Dermis blood vessel endothelial cell (primary cell): ENCODE results near the gene NRL. TPM values are rescaled to one million over a fixed set of nuclear protein-coding genes. Genes with fewer than 3 reads are reported as not detected.

Source experiments
- DNase-seq: peaks from one replicate; pipeline ENCODE4 v3.0.0; 2010
- total RNA-seq: library from RNA; depleted of rRNA; stranded (reverse); fragments of >200 nt; gene quantifications from 2 replicates; pipeline ENCODE4 v1.2.3, GENCODE V29; 2014

Gene NRL
- 0.88 and 2.6 TPM in 2 replicates for total RNA-seq

DNA sequence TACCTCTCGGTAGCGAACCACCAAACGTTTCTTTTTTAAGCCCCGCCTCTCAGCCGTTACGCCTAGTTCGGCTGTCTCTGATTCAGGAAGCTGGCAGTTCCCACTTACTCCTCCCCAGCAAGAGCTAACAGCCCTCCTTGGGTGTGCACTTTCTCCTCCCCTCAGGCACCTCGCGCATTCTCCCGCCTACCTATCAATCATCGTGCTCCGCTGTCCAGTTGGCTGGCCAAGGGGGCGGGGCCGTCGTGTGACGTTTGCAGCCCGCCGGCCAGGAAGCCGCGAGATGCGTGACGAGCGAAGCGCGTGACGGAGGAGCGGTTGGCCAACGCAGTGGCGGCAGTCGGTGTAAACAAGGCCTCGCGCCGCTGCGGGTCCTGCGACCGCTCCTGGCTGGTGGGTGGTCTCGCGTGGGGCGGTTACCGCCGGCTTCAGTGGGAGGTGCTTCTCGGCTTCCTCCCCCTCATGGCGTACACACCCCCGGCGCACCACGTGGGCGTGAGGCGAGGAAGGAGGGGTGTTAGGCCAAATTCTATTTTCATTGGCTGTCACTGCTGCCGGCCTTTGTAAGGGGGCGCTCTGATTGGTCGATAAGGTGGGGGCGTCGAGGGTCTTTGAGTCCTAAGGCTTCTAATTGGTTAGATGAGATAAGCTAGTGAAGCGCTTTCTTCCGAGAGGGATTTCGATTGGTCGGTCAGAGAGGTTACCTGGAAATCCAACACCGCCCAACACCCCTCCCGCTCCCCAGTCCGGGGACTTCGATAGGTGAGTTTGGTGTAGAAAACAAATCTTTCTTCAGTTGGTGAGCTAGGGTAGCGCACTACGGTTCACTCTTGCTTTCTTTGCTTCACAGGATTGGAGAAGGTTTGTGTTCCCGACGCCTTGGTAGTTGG lies at the start of gene NRL, which contains the start of gene DCAF11:
Gene NRL, minus strand, starts transcription at position 418 of the 890 bp plus-strand sequence. CDS start 32,101 bp downstream, outside the sequence.
Gene DCAF11, plus strand, starts transcription at position 246 of the 890 bp plus-strand sequence. CDS start 818 bp downstream, outside the sequence.
- DNase-seq = peak; percentile 100

DNA sequence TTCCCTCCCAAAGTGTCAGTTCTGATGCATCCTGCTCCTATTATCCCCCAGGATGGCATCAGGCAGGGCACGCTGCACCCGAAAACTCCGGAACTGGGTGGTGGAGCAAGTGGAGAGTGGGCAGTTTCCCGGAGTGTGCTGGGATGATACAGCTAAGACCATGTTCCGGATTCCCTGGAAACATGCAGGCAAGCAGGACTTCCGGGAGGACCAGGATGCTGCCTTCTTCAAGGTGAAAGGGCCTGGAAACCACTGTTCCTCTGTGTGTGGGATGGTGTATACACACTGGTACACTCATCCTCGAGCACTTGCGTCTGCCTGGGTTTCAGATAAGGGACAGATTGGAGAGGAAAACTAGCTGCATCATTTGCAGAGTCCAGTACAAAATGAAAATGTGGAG lies 47.3 kb upstream of the NRL start:
- DNase-seq = peak; percentile 37

DNA sequence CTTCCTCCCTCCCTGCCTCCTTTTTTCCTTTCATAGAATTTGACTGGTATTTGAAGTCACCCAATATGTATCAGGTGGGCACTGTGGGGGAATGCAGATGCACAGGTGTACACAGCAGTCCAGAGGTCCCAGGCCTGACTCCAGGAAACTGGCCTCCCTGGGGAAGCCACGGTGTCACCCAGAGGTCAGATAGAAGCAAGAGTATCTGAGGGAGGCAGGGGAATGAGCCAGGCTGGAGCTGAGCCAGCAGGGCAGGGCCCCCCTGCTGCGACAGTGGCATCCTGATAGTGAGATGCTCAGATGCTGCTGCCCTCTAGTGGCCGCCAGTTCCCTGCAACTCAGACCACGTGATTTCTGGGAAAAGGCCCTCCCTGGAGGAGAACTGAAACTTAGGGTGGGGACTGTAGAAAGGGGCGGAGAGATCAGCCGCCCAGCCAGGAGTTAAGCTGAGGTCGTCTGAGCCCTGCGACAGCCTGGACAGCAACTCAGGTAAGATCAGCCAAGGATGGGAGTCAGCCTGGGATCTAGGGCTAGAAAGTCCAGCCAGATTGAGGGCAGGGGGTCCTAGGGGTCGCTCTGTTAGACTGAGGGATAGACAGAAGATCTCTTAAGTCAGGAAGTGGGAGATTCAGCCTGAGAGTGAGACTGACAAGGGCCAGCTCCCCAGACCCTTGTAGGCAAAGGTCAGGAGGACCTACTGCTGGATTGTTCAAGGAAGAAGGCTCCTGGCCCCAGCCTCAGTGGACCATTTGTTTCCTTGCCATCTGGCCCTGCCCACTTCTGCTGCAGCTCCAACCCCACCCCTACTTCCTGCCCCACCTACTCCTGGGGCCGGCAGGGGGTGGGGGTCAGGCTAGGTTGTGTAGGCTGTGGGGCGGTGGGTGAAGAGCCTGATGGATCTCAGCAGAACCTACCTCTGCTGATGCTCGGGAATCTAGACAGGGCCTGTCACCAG lies 46.4 kb upstream of the NRL start, which contains the start of gene IRF9:
Gene IRF9, plus strand, starts transcription at position 416 of the 955 bp plus-strand sequence. CDS start 880 bp downstream, outside the sequence.
- peak; percentile 97 for DNase-seq

DNA sequence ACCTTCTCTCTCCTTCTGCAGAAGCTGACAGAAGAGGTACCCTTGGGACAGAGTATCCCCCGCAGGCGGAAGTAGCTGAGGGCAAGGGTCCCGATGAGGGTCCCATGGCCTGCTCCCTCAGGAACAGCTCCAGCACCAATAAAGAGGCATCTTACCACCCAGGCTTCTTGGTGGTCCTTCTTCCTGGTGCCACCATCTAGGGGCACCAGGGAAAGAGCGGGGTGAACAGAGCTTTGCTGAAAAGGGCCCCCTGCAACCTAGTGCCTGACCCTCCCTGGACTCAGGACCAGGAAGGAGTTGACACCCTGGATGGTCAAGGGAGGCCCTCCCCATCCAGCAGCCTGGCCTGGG lies 45.7 kb upstream of the NRL start:
- no peak for DNase-seq

DNA sequence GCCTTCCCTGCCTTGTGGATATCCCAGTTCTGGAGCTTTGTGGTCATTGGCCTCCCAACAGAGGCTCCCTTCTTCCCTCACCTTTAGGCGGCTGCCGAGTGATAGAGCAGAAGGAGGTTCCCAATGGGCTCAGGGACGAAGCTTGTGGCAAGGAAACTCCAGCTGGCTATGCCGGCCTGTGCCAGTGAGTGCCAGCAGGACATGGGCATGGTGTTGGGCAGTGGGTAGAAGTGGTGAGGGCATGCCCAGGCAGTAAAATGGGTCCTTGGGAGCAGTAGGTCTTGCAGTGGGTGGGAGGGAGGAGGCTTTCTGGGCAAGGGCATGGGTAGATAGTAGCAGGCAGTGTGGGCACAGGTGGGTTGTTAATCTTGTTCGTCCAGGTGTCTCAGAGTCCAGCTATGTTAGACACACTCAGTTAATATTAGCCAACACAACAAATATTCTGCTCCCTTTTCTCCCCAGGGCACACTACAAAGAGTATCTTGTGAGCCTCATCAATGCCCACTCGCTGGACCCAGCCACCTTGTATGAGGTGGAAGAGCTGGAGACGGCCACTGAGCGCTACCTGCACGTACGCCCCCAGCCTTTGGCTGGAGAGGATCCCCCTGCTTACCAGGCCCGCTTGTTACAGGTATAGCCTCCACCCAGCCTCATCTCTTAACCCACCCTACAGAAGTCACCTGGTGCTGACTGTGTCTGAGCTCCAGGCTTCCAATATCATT lies 45.2 kb upstream of the NRL start:
- no peak for DNase-seq

DNA sequence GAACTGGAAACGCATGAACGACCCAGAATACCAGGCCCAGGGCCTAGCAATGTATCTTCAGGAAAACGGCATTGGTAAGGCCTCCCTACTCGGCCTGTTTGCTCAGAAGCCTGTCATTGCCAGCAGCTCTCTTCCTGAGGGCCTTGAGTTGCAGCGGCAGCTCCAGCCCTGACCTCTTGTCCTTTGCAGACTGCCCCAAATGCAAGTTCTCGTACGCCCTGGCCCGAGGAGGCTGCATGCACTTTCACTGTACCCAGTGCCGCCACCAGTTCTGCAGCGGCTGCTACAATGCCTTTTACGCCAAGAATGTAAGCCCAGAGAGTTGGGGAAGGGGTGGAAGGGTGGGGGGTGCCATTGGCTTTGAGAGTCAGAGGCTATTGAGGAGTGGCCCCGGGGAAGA lies 42.6 kb upstream of the NRL start:
- DNase-seq = no peak

- DNase-seq = no peak
Observed at GRCh38 chr14:24156840-24157239, 42.1 kb upstream of the NRL start.

- no peak for DNase-seq
Observed at GRCh38 chr14:24155100-24155499, 40.4 kb upstream of the NRL start.

DNA sequence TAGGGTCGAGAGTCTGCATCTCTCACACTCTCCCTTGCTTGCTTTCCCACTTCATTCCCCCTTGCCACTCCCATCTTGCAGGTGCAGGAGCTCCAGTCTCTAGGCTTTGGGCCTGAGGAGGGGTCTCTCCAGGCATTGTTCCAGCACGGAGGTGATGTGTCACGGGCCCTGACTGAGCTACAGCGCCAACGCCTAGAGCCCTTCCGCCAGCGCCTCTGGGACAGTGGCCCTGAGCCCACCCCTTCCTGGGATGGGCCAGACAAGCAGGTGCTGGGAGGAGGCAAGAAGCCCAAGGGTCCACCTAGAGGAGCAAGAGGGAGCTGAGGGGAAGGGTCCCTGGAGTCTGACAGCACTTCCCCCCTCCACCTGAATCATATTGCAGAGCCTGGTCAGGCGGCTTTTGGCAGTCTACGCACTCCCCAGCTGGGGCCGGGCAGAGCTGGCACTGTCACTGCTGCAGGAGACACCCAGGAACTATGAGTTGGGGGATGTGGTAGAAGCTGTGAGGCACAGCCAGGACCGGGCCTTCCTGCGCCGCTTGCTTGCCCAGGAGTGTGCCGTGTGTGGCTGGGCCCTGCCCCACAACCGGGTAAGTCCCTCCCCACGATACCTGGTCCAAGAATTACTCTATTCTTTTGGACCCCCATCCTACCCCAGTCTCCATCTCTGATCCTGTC lies 36.8 kb upstream of the NRL start:
- no peak for DNase-seq

GRCh38 chr14:24150993-24151392 lies 36.2 kb upstream of the NRL start:
- no peak for DNase-seq

GRCh38 chr14:24150567-24150966 lies 35.8 kb upstream of the NRL start:
- no peak for DNase-seq

GRCh38 chr14:24150061-24150460 lies 35.3 kb upstream of the NRL start:
- no peak for DNase-seq

GRCh38 chr14:24149302-24149969 lies 34.7 kb upstream of the NRL start:
- no peak for DNase-seq

GRCh38 chr14:24147761-24148428 lies 33.1 kb upstream of the NRL start:
- no peak for DNase-seq

- DNase-seq = peak; percentile 98
Observed at GRCh38 chr14:24146978-24147760, 32.4 kb upstream of the NRL start, which contains the start of gene RNF31. TSS of gene RNF31 (plus strand) at chr14:24147498. CDS start at chr14:24147699, 201 bp downstream.

- DNase-seq = peak; percentile 98
Observed at GRCh38 chr14:24146453-24146977, 31.8 kb upstream of the NRL start, which contains the start of gene PSME2. TSS of gene PSME2 (minus strand) at chr14:24146610. CDS start at chr14:24146581, 29 bp downstream.

DNA sequence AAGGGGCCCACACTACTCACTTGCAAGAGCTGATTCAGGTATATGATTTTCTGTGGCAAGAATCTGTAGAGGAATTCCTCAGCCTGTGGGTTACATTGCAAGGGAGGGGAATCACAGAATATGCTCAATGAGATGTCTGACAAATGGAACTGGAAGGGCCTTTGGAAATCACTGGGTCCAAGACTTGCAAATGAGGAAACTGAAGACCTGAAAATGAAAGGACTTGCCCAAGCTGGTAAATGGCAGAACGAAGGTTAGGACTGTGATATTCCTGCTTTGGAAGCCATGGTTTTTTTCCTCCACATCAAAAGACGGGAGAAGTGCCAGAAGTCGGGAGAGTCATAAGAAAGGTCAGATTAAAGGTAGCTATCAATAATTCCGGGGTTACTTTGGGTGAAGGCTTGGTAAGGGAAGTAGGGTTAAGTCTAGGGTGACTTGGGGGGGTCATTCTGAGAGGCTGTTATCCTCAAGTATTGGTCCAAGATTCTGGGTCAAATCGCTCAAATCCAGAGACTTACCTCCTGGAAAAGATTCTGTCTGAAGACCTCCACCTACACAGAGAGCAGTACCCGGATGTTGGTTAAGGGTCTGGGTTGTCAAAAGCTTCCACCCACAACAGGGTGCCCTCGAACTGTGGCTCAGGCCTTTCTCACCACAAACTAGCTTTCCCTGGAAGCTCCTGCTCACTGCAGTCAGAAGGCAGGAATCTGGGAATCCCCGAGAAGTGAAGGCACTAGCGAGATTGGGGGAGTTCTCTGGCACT lies 31.1 kb upstream of the NRL start:
- DNase-seq = no peak

GRCh38 chr14:24145219-24145618 lies 30.5 kb upstream of the NRL start:
- DNase-seq = no peak
